ENCODE measurements around the gene FBXO44.

The FBXO44 gene

GRCh38 chr1:11661103-11661502, 6.4 kb downstream of the FBXO44 start:
- H2AFZ ChIP-seq = no peak overlapping the region
- no peaks in the 10 kb centered on the region for H3K9me3 ChIP-seq (ENCODE audit: control insufficient read depth, low read length)
- H3K4me1 ChIP-seq = peaks cover 3% of the 10 kb centered on the region
- no peak overlapping the region for H3K4me3 ChIP-seq (ENCODE audit: low read depth, low read length)
- no peak overlapping the region for H3K27ac ChIP-seq
- no peaks in the 10 kb centered on the region for H3K36me3 ChIP-seq (ENCODE audit: control insufficient read depth, insufficient read depth, low read length)
- no peak overlapping the region for H3K9ac ChIP-seq
- H3K4me2 ChIP-seq (ENCODE audit: low read length) = no peak overlapping the region
- no peaks in the 10 kb centered on the region for H3K27me3 ChIP-seq (ENCODE audit: control insufficient read depth, insufficient read depth, low read length)
- no peak for TF ChIP-seq CTCF (IDR thresholded peaks at IDR 0.05)
- no peaks in the 10 kb centered on the region for H3K79me2 ChIP-seq

GRCh38 chr1:11664336-11665065, 9.8 kb downstream of the FBXO44 start:
- Histone ChIP-seq H3K9ac (no peak overlapping the region), H3K9me3 (ENCODE audit: control insufficient read depth, low read length) (no peaks in the 10 kb centered on the region)
- TF ChIP-seq CTCF (IDR thresholded peaks at IDR 0.05) = no peak

GRCh38 chr1:11668516-11668915, 13.8 kb downstream of the FBXO44 start:
- no peak for TF ChIP-seq CTCF (IDR thresholded peaks at IDR 0.05)
- no peak overlapping the region for H3K4me2 ChIP-seq (ENCODE audit: low read length)
- H3K4me1 ChIP-seq = peaks cover 3% of the 10 kb centered on the region
- no peaks in the 10 kb centered on the region for H3K9me3 ChIP-seq (ENCODE audit: control insufficient read depth, low read length)
- H3K36me3 ChIP-seq (ENCODE audit: control insufficient read depth, insufficient read depth, low read length) = no peaks in the 10 kb centered on the region
- H3K9ac ChIP-seq = no peak overlapping the region
- H3K79me2 ChIP-seq = no peaks in the 10 kb centered on the region
- no peak overlapping the region for H2AFZ ChIP-seq
- no peak overlapping the region for H3K4me3 ChIP-seq (ENCODE audit: low read depth, low read length)
- H3K27ac ChIP-seq = no peak overlapping the region
- H3K27me3 ChIP-seq (ENCODE audit: control insufficient read depth, insufficient read depth, low read length) = no peaks in the 10 kb centered on the region

More at GRCh38 chr1:11664336-11665065, 9.8 kb downstream of the FBXO44 start:
- Histone ChIP-seq H3K4me1 (peaks cover 3% of the 10 kb centered on the region), H2AFZ (peak overlapping the region; percentile 86), H3K4me3 (ENCODE audit: low read depth, low read length) (peak overlapping the region; percentile 39), H3K36me3 (ENCODE audit: control insufficient read depth, insufficient read depth, low read length) (no peaks in the 10 kb centered on the region), H3K27ac (peak overlapping the region; percentile 29), H3K79me2 (no peaks in the 10 kb centered on the region), H3K27me3 (ENCODE audit: control insufficient read depth, insufficient read depth, low read length) (no peaks in the 10 kb centered on the region), H3K4me2 (ENCODE audit: low read length) (peak overlapping the region; percentile 73)

- Histone ChIP-seq H3K27ac (no peak overlapping the region), H3K36me3 (ENCODE audit: control insufficient read depth, insufficient read depth, low read length) (no peaks in the 10 kb centered on the region), H3K27me3 (ENCODE audit: control insufficient read depth, insufficient read depth, low read length) (no peaks in the 10 kb centered on the region), H3K9me3 (ENCODE audit: control insufficient read depth, low read length) (no peaks in the 10 kb centered on the region), H3K4me1 (no peaks in the 10 kb centered on the region), H3K79me2 (no peaks in the 10 kb centered on the region), H2AFZ (no peak overlapping the region), H3K4me3 (ENCODE audit: low read depth, low read length) (no peak overlapping the region), H3K9ac (no peak overlapping the region), H3K4me2 (ENCODE audit: low read length) (no peak overlapping the region)
- no peak for TF ChIP-seq CTCF (IDR thresholded peaks at IDR 0.05)
Observed at GRCh38 chr1:11670747-11671146, 16.1 kb downstream of the FBXO44 start.

GRCh38 chr1:11671205-11671543, 16.5 kb downstream of the FBXO44 start:
- no peak for TF ChIP-seq CTCF (IDR thresholded peaks at IDR 0.05)
- no peaks in the 10 kb centered on the region for H3K36me3 ChIP-seq (ENCODE audit: control insufficient read depth, insufficient read depth, low read length)

More at GRCh38 chr1:11671205-11671543, 16.5 kb downstream of the FBXO44 start:
- Histone ChIP-seq H2AFZ (no peak overlapping the region), H3K27me3 (ENCODE audit: control insufficient read depth, insufficient read depth, low read length) (no peaks in the 10 kb centered on the region), H3K27ac (no peak overlapping the region), H3K9me3 (ENCODE audit: control insufficient read depth, low read length) (no peaks in the 10 kb centered on the region), H3K4me3 (ENCODE audit: low read depth, low read length) (no peak overlapping the region), H3K4me2 (ENCODE audit: low read length) (no peak overlapping the region), H3K79me2 (no peaks in the 10 kb centered on the region), H3K4me1 (no peaks in the 10 kb centered on the region), H3K9ac (no peak overlapping the region)

All from parathyroid adenoma (tissue), 2 donors.